H1 (cell line): ENCODE data around the gene RASGRP1. TPM values are rescaled to one million over a fixed set of nuclear protein-coding genes. Genes with fewer than 3 reads are reported as not detected.

Experiments
- CTCF ChIA-PET: fragments of 300-600 bp; sonication (Branson Sonifier 250); formaldehyde crosslinking; loops from one replicate; lab custom pipeline; 2021; ENCODE audit not compliant: partially characterized antibody; lab: Charles Lee
- POLR2A ChIA-PET: fragments of 300-600 bp; sonication (Branson Sonifier 250); formaldehyde crosslinking; loops from one replicate; lab custom pipeline; 2021; ENCODE audit warnings: inconsistent platforms; ENCODE audit not compliant: partially characterized antibody; lab: Charles Lee
- DNase-seq, 2 experiments: peaks; one replicate each; pipeline versions ENCODE4 v3.0.0 to v3.0.0-alpha.2; 2010 to 2022; ENCODE audit warnings: low spot score in 2 of 2, low read depth in 1 of 2, mixed read lengths in 1 of 2
- FAIRE-seq: peaks from 2 replicates; lab custom pipeline; 2011; peaks lifted over from hg19 to GRCh38; lab: Jason Lieb, UNC
- H2AFZ ChIP-seq: 2 replicates; pipeline ENCODE4 v1.8.1; 2012; ENCODE audit warnings: low read length, inconsistent platforms
- H2AK5ac ChIP-seq: 2 replicates; pipeline ENCODE4 v1.6.1; 2013; ENCODE audit warnings: low read depth, low read length
- H2BK120ac ChIP-seq: replicated peaks from 2 replicates; pipeline ENCODE3; 2013; ENCODE audit warnings: low read depth, low read length, inconsistent platforms
- H2BK12ac ChIP-seq: 2 replicates; pipeline ENCODE4 v1.6.1; 2013; ENCODE audit warnings: low read depth, low read length
- H2BK15ac ChIP-seq: 2 replicates; pipeline ENCODE4 v1.6.1; 2013; ENCODE audit warnings: low read length
- H2BK20ac ChIP-seq: 2 replicates; pipeline ENCODE4 v1.6.1; 2013; ENCODE audit warnings: low read length
- H2BK5ac ChIP-seq: 2 replicates; pipeline ENCODE4 v1.6.1; 2013; ENCODE audit warnings: low read depth, low read length
- H3K14ac ChIP-seq: 2 replicates; pipeline ENCODE4 v1.6.1; 2013; ENCODE audit warnings: inconsistent platforms; ENCODE audit not compliant: insufficient read length
- H3K18ac ChIP-seq: 2 replicates; pipeline ENCODE4 v1.6.1; 2013; ENCODE audit warnings: low read length; ENCODE audit errors: extremely low read depth
- H3K23ac ChIP-seq: 2 replicates; pipeline ENCODE4 v1.6.1; 2013; ENCODE audit warnings: inconsistent platforms; ENCODE audit not compliant: insufficient read length
- H3K23me2 ChIP-seq: 2 replicates; pipeline ENCODE4 v1.6.1; 2013; ENCODE audit warnings: low read depth, low read length
- H3K27ac ChIP-seq: 2 replicates; pipeline ENCODE4 v1.6.1; 2011; ENCODE audit warnings: low read depth, low read length, inconsistent platforms
- H3K27me3 ChIP-seq, 4 experiments: replicated peaks in 1 of 4; 1 replicate in 1 of 4; 2 replicates in 3 of 4; pipeline versions ENCODE4 v1.6.1 to v1.8.1; 2011 to 2013; ENCODE audit warnings: low read length in 3 of 4, mild to moderate bottlenecking in 3 of 4, inconsistent platforms in 2 of 4, mixed read lengths in 2 of 4, moderate library complexity in 1 of 4; ENCODE audit not compliant: control insufficient read depth in 3 of 4, insufficient read depth in 3 of 4; ENCODE audit errors: extremely low read depth in 1 of 4
- H3K36me3 ChIP-seq, 4 experiments: 2 replicates each; pipeline versions ENCODE4 v1.6.1 to v1.8.1; 2011 to 2013; ENCODE audit warnings: mild to moderate bottlenecking in 4 of 4, low read length in 3 of 4, moderate library complexity in 2 of 4, control low read depth in 1 of 4, inconsistent platforms in 1 of 4; ENCODE audit not compliant: insufficient read depth in 4 of 4, control insufficient read depth in 2 of 4
- H3K4ac ChIP-seq: replicated peaks from 2 replicates; pipeline ENCODE3; 2013; ENCODE audit warnings: low read length, low read depth, mixed read lengths, inconsistent platforms; ENCODE audit not compliant: insufficient read length
- H3K4me1 ChIP-seq, 4 experiments: replicated peaks in 1 of 4; 1 replicate in 1 of 4; 2 replicates in 3 of 4; pipeline versions ENCODE4 v1.6.1 to v1.8.1; 2011 to 2013; ENCODE audit warnings: low read length in 3 of 4, inconsistent platforms in 2 of 4, mixed read lengths in 1 of 4; ENCODE audit not compliant: insufficient read depth in 4 of 4, control insufficient read depth in 3 of 4
- H3K4me2 ChIP-seq, 2 experiments: 2 replicates each; pipeline versions ENCODE4 v1.6.1 to v1.8.1; 2011 to 2013; ENCODE audit warnings: low read depth in 2 of 2, low read length in 2 of 2, control low read depth in 1 of 2, inconsistent platforms in 1 of 2, mild to moderate bottlenecking in 1 of 2; ENCODE audit not compliant: insufficient read depth in 1 of 2
- H3K4me3 ChIP-seq, 4 experiments: fragments of 200-600, 300-600 bp in 1 of 4; sonication (generic), shearing (Covaris generic), sonication (Bioruptor Twin) in 1 of 4; 2 replicates each; pipeline versions ENCODE4 v1.5.1 to v1.8.1; 2011 to 2016; ENCODE audit warnings: low read length in 4 of 4, low read depth in 3 of 4, control low read depth in 2 of 4, inconsistent platforms in 2 of 4, mild to moderate bottlenecking in 2 of 4, mixed read lengths in 1 of 4, moderate library complexity in 1 of 4; ENCODE audit not compliant: insufficient read depth in 2 of 4; ENCODE audit errors: extremely low read depth in 1 of 4
- H3K56ac ChIP-seq: replicated peaks from 2 replicates; pipeline ENCODE3; 2013; ENCODE audit warnings: low read depth, mild to moderate bottlenecking, mixed read lengths, low read length, inconsistent platforms; ENCODE audit not compliant: insufficient read length
- H3K79me1 ChIP-seq: 2 replicates; pipeline ENCODE4 v1.6.1; 2013; ENCODE audit warnings: low read depth, low read length, control low read depth
- H3K79me2 ChIP-seq, 2 experiments: 2 replicates each; pipeline versions ENCODE4 v1.6.1 to v1.8.1; 2012 to 2013; ENCODE audit warnings: low read length in 2 of 2, mild to moderate bottlenecking in 2 of 2, inconsistent platforms in 1 of 2; ENCODE audit not compliant: insufficient read depth in 2 of 2, control insufficient read depth in 1 of 2
- H3K9ac ChIP-seq, 4 experiments: replicated peaks in 1 of 4; 1 replicate in 1 of 4; 2 replicates in 3 of 4; pipeline versions ENCODE4 v1.6.1 to v1.8.1; 2011 to 2013; ENCODE audit warnings: low read depth in 3 of 4, low read length in 3 of 4, control low read depth in 2 of 4, mild to moderate bottlenecking in 2 of 4, moderate library complexity in 2 of 4, inconsistent platforms in 1 of 4; ENCODE audit errors: extremely low read depth in 1 of 4
- H3K9me3 ChIP-seq, 2 experiments: 2 replicates each; pipeline versions ENCODE4 v1.6.1 to v1.8.1; 2012 to 2013; ENCODE audit warnings: mild to moderate bottlenecking in 2 of 2, moderate library complexity in 2 of 2, control low read depth in 1 of 2, inconsistent platforms in 1 of 2, low read depth in 1 of 2, low read length in 1 of 2, mixed read lengths in 1 of 2; ENCODE audit not compliant: insufficient read depth in 2 of 2
- H4K20me1 ChIP-seq, 2 experiments: replicated peaks in 1 of 2; 2 replicates each; pipeline versions ENCODE3 to v1.8.1; 2011 to 2013; ENCODE audit warnings: inconsistent platforms in 2 of 2, low read length in 2 of 2, mild to moderate bottlenecking in 1 of 2; ENCODE audit not compliant: insufficient read depth in 2 of 2, control insufficient read depth in 1 of 2
- H4K5ac ChIP-seq: 2 replicates; pipeline ENCODE4 v1.6.1; 2013; ENCODE audit warnings: low read length, low read depth, mixed read lengths, inconsistent platforms; ENCODE audit not compliant: insufficient read length
- H4K8ac ChIP-seq: 2 replicates; pipeline ENCODE4 v1.8.0; 2013; ENCODE audit warnings: mild to moderate bottlenecking, moderate library complexity, low read length, inconsistent platforms; ENCODE audit not compliant: insufficient read depth; ENCODE audit errors: extremely low read depth
- H4K91ac ChIP-seq: replicated peaks from 2 replicates; pipeline ENCODE3; 2013; ENCODE audit warnings: low read length, mixed read lengths, inconsistent platforms; ENCODE audit not compliant: insufficient read length
- EP300 ChIP-seq, 2 experiments: IDR thresholded peaks; 1 replicate in 1 of 2; 2 replicates in 1 of 2; pipeline ENCODE4 v1.6.1; 2011 to 2012; ENCODE audit warnings: low read depth in 2 of 2, low read length in 2 of 2, mild to moderate bottlenecking in 2 of 2, borderline replicate concordance in 1 of 2, inconsistent platforms in 1 of 2, moderate library complexity in 1 of 2
- KDM5A ChIP-seq: fragments of 200-600 bp; IDR thresholded peaks from 2 replicates; pipeline ENCODE4 v1.7.1; 2012; ENCODE audit warnings: mild to moderate bottlenecking, low read length, inconsistent platforms, mixed read lengths
- WGBS, 2 experiments: shearing (Covaris generic) in 1 of 2; methylation state at CpG; one replicate each; pipeline versions ENCODE4 v1.1.6 to v1.1.7; 2013 to 2015; ENCODE audit warnings: low lambda C conversion rate in 2 of 2, mixed read lengths in 2 of 2, inconsistent platforms in 1 of 2, low coverage in 1 of 2, missing lambda C conversion rate in 1 of 2; ENCODE audit not compliant: insufficient replicate concordance in 2 of 2, insufficient coverage in 1 of 2, insufficient read length in 1 of 2; ENCODE audit errors: extremely low coverage in 1 of 2, missing lambda C conversion rate in 1 of 2; 5-methylcytosine and 5-hydroxymethylcytosine counted together
- polyA plus RNA-seq, 7 experiments: library from polyadenylated mRNA; depleted of rRNA in 3 of 7; stranded (reverse) in 5 of 7; unstranded in 2 of 7; fragments of >200 nt in 5 of 7; fragments of 200-250 nt in 2 of 7; gene quantifications; 1 replicate in 5 of 7; 2 replicates in 1 of 7; 4 replicates in 1 of 7; pipeline versions ENCODE4 v1.2.1 to v1.2.3, GENCODE V29; 2011 to 2013; ENCODE audit warnings: missing spikeins in 2 of 7, mixed read lengths in 2 of 7
- total RNA-seq: library from RNA; stranded (reverse); fragmentation: NEBNext Ultra II Directional; extraction: Animal tissue kit (Norgen Biotek cat#: 25700); gene quantifications from 2 replicates; pipeline ENCODE4 v1.2.1, GENCODE V29; 2021

The RASGRP1 gene
- total and polyA plus RNA-seq, 2 of the 8 experiments (the other 6 are each of a cell fraction or from before 2014, with no cell fraction given): 1.1 to 2.1 TPM

GRCh38 chr15:38512901-38513300, 51.7 kb downstream of the RASGRP1 start:
- Histone ChIP-seq H4K20me1 (no peaks in the 10 kb centered on the region), H3K27me3 (no peaks in the 10 kb centered on the region), H3K9ac (no peak overlapping the region), H2BK12ac (no peak overlapping the region), H3K36me3 (no peaks in the 10 kb centered on the region), H3K4ac (no peak overlapping the region), H2BK15ac (no peak overlapping the region), H4K5ac (no peak overlapping the region), H2AFZ (no peak overlapping the region), H3K14ac (no peak overlapping the region), H3K4me2 (no peak overlapping the region), H2AK5ac (no peak overlapping the region), H3K18ac (no peak overlapping the region), H2BK20ac (no peak overlapping the region), H3K27ac (no peak overlapping the region), H4K91ac (no peak overlapping the region), H3K23me2 (peaks cover 1% of the 10 kb centered on the region; the same call in 1 of the 2 replicates), H3K9me3 (no peaks in the 10 kb centered on the region), H3K4me1 (peaks cover 0 to 16% (median 8%) of the 10 kb centered on the region in 4 experiments; a peak in 6 of 7 replicates), H3K4me3 (no peak overlapping the region), H3K79me2 (no peaks in the 10 kb centered on the region), H4K8ac (no peak overlapping the region), H2BK5ac (no peak overlapping the region), H3K56ac (no peak overlapping the region), H3K79me1 (no peaks in the 10 kb centered on the region), H3K23ac (no peak overlapping the region), H2BK120ac (no peak overlapping the region)
- WGBS, 2 experiments: 86% methylated on average over 1 of the region's 1 CpG; no CpG with 5 or more reads in 1 of the 2 experiments
- TF ChIP-seq KDM5A (no peak), EP300 (IDR thresholded peaks at IDR 0.05; ENCODE audit: borderline replicate concordance in 1 of 2, low read depth in 2 of 2, low read length in 2 of 2) (no peak)
- CTCF ChIA-PET: interaction anchor here (0.9 kb wide), 1 partner anchor 9 kb away, joined by 3 read pairs; no protein-coding TSS in a partner anchor
- DNase-seq: no peak
- FAIRE-seq: no peak
- POLR2A ChIA-PET: interaction anchor here (0.9 to 1.2 kb wide), 4 partner anchors 9 to 59 kb away, joined by 3 read pairs; partner anchors contain the start of gene FAM98B
